NCI-H2107 treated with DMSO at 0.1 percent for 48 hours (cell line): ENCODE results near the gene MCTP2.

Source experiments
- DNase-seq: peaks from one replicate; lab custom pipeline; 2025; ENCODE audit not compliant: unreplicated experiment; lab: John Stamatoyannopoulos, UW

The MCTP2 gene

DNA sequence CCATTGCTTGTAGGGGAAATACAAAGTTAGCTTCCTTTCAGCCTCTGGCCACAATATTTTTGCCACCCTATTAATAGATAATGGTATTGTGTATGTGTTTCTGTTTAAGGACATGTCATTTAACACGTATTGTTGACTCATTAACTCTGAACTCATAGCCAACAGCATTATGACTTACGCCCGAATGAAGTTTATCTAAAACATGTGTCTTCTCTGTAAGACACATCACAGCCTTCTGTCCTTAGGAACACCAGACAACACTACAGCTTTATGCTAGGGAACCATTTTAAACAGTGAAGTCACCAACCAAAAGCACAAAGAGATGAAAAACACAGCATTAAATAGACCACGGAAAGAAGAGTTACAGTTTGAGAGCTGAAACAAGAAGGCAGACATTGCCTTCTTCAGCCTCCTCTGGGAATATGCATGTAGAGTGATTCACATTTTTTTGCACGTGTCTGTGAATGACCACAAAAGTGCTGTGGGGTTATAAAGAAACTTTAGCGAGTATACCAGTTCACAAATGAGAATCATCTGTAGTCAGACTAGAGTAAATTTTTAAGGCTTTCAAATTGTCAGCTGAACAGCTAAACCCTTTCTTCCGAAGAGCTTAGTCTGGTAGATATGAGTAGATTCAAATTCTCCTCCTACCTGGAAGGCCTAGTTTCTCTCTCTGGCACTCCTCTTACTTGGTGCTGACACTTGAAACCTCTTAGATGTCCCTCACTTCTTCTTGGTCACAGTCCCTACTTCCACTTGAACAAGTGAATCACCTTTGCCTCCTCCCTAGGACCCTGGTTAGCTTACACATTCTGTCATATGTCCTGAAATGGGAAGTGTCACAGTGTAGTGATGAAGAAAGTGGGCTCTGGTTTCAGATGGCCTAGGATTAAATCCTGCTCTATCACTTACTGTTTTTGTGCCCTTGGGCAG is 32.2 kb downstream of the MCTP2 start:
- DNase-seq, result no peak

DNA sequence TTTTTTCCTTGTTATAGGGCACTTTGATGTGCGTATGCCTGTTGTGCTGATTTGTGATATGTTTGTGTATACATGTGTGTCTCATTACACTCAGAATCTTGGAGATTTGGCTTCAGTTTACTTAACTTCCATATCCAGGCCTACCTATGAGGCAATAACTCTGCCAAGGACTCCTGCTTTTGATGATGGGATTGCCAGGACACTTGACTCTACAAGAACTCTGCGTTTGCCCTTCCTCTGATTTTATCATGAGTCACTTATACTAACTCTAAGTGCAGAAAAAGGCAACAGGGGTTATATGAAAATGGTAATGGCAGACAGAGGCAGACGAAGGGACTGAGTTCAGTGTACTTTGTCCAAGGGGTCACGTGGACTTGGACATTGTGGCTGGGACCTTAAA is 33.6 kb downstream of the MCTP2 start:
- no peak for DNase-seq

DNA sequence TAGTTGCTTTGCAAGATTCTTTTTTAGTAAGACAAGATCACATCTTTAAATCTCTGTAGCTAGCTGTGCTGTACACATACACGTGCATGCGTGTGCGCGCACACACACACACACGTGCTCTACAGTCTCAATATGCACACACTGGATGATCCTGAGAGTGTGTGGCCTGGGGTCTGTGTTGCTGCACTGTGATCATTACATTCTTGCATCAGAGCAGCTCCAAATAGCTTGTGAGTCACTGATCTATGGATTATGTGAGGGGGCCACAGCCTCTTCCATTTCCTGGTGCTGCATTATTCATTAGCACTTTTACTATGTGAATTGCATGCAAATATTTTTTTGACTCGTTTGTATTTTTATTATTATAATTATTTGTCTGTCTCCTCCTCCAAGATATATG is 34.6 kb downstream of the MCTP2 start:
- no peak for DNase-seq

- DNase-seq, result no peak
Measured at GRCh38 chr15:94266789-94267188, 35.4 kb downstream of the MCTP2 start.

DNA sequence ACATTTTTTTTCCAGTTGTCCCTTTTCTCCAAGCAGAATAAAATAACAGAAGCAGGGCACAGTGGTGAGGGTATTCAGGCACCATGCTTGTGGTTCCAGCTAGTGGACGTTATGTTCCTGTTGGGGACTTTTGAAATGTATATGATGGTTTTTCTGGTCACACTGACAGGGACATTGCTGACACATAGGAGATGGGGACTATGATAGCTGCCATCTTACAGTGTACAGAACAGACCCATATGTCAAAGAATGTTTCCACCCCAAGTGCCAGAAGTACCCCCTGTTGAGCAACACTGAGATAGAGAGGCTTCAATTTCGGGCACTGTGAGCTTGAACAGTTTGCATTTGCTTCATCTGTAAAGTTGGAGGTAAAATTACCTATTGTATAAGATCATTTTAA is 38.6 kb downstream of the MCTP2 start:
- DNase-seq, result no peak

- no peak for DNase-seq
Measured at GRCh38 chr15:94270570-94270969, 39.2 kb downstream of the MCTP2 start.

DNA sequence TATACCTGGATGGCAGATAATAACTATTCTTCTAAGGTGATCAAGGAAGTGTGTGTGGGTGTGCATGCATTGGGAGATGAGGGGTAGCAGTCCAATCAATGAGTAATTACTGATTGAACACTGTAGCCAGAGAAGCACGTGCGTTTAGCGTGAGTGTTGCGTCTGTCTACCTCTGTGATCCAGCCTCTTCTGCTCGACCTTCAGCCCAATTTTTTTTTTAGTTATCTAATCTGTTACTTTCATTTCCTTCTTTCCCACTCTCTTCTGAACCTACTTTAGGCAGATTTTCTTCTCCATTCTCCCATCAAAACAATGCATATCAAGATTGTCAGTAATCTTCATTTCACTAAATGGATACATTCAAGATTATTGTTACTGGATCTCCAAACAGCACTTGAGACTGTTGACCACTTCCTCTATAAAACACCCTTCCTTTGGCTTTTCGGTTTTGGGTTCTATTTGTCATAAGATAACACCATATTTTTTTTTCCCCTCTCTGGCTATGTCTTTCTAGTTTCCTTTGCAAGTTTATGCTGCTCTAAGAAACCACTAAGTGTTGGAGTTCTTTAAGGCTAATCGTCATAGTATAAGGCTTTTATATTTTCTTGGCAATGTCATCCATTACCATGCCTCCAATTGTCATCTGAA is 41.0 kb downstream of the MCTP2 start:
- no peak for DNase-seq

DNA sequence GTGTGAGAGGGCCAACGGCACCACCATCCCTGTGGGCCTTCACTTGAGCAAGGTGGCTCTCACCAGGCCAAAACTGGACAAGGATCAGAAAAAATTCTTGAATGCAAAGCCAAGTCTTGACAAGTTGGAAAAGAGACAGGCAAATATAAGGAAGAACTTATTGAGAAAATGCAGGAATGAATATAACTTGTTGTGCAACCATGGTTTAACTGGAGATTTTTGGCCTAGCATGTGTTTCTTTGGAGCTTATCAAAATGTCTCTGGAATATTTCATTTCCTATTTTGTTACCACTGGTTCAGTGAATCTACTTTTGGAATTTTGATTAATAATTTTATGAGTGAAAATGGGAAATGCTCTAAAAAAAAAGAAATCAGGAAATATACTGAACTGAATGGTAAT is 42.5 kb downstream of the MCTP2 start:
- DNase-seq, result no peak

GRCh38 chr15:94274745-94275144 is 43.4 kb downstream of the MCTP2 start:
- no peak for DNase-seq

DNA sequence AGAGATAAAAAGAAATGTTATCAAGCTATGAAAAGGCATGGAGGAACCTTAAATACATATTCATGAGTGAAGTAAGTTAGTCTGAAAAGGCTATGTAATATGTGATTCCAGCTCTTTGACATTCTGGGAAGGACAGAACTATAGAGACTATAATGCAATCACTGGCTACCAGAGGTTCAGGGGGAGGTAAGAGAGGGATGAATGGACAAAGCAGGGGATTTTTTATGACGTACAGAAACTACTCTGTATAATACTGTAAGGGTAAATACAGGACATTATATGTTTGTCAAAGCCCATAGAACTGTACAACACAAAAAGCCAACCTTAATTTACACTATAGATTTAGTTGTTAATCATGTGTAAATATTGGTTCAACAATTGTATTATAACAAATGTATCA is 46.1 kb downstream of the MCTP2 start:
- DNase-seq, result no peak

DNA sequence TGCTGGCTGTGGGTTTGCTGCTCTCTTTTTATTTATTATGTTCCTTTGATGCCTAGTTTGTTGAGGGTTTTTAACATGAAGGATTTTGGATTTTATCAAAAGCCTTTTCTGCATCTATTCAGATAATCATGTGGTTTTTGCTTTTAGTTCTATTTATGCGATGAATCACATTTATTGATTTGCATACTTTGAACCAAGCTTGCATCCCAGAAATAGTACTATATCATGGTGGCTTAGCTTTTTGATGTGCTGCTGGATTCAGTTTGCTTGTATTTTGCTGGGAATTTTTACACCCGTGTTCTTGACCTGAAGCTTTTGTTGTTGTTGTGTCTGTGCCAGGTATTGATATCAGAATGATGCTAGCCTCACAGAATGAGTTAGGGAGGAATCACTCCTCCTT is 48.4 kb downstream of the MCTP2 start:
- no peak for DNase-seq

DNA sequence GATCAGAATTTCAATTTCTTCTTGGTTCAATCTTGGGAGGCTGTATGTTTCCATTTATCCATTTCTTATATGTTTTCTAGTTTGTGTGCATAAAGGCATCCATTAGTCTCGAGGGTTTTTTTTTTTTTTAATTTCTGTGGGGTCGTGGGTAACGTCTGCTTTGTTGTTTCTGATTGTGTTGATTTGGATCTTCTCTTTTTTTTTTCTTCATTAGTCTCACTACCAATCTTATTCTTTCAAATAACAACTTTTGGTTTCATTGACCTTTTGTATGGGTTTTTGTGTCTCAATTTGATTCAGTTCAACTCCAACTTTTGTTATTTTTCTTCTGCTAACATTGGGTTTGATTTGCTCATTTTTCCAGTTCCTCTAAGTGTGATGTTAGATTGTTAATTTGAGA is 48.9 kb downstream of the MCTP2 start:
- DNase-seq, result no peak

DNA sequence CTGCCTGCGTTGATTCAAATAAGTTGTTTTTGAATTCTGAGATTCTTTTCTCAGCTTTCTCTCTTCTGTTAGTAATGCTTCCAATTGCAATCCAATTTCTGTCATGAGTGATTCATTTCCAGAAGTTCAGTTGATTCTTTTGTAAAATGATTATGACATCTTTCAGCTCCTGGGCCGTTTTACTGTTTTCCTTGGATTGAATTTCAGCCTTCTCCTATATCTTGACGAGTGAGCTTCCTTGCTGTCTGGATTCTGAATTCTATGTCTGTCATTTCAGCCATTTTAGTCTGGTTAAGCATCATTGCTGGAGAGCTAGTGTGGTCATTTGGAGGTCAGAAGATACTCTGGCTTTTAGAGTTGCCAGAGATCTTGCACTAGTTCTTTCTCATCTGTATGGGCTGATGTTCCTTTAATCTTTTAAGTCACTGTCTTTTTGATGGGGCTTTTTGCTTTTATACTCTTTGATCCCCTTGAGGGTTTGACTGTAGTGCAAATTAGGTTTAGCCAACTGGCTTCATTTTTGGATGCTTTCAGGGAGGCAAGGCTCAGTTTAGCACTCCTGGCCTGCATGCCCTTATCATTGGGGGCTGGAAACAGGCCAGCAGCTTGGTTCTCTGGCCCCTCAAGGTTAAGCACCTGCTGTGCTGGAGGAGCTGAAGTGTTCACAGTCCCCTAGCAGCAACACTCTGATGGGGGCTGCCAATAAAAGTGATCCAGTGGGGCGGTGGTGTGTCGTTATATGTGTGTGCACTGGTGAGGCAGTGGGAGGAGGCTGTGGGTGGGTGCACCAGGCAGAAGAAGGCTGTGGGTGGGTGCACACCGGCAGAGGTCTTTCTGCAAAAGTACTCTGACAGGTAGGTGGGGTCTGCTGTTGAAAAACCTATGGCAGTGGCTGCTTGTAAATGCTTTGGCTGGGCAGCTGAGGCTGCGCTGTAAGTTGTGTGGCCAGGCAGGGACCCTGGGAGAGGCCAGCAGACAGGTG is 51.2 kb downstream of the MCTP2 start:
- DNase-seq, result no peak

DNA sequence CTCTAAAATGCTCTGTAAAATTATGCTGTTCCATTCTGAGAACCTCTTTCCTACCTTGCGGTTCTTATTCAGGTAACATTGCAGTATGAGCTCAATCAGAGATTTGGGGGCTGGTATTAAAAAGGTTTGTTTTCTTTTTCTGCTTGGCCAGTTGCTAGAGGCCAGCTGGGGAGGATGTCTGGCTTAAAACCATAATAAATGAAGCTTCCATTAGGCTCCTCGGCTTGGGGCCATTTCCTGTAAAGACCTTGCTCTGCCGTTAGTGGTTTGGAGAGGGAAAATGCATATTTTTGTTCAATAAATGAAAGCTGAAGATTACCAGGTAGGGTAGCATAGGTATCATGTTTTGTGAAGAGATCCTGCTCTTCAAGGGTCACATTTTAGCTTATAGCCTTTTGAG is 55.2 kb downstream of the MCTP2 start:
- DNase-seq, result no peak

GRCh38 chr15:94287794-94288246 is 56.5 kb downstream of the MCTP2 start:
- no peak for DNase-seq

DNA sequence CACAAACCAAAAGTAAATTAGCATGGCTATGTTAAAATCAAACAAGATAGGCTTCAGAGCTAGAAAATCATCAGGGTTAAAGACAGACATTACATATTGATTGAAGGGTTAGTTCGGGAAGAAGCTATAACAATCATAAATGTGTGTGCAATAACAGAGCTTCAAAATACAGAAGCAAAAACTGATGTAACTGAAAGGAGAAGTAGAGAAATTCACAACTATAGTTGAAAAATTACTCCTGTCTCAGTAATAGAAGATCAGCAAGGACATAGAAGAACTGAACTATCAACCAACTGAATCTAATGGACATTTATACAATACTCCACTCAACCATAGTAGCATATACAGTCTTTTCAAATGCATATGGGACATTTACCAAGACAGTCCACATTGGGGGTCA is 59.4 kb downstream of the MCTP2 start:
- DNase-seq, result no peak

- DNase-seq, result no peak
Measured at GRCh38 chr15:94293411-94294402, 62.3 kb downstream of the MCTP2 start.

GRCh38 chr15:94294556-94294955 is 63.2 kb downstream of the MCTP2 start:
- no peak for DNase-seq

GRCh38 chr15:94295275-94295674 is 63.9 kb downstream of the MCTP2 start:
- no peak for DNase-seq

DNA sequence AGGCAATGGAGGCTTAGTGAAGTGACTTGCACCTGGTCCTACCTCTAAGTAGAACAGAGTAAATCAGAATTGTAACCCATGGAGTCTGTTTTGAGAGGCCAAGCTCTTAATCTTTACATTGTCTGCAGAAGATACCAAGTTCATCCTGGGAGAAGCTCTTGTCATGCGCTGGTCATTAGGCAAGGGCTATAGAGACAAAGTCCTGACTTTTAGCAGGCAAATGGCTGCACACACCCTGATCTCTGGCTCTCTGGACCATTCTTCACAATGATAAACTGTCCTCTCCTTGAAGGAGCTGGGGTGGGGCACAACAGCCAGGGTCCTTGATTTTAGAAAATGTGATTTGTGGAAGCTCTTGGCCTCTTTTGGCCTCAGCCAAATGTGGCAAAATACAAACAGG is 65.4 kb downstream of the MCTP2 start:
- no peak for DNase-seq
